HG02588 (cell line): ENCODE data around the gene ATP10A.
"Not testable (repeated sequence)": the region's sequence is repeated elsewhere in the genome, so short reads cannot be mapped to it uniquely, and the experiment has no call there.

Source experiments
- ATAC-seq: cut with Tn5 transposase; IDR thresholded peaks from one replicate; pipeline ENCODE4 v1.9.1; 2021; ENCODE audit warnings: mild to moderate bottlenecking, moderate library complexity; ENCODE audit not compliant: unreplicated experiment

ATP10A gene

GRCh38 chr15:25776071-25776746 is 86.9 kb downstream of the ATP10A start:
- no peak for ATAC-seq

- ATAC-seq = peak; percentile 67
Observed at GRCh38 chr15:25775317-25775912, 87.7 kb downstream of the ATP10A start.

GRCh38 chr15:25774871-25775270 is 88.3 kb downstream of the ATP10A start:
- ATAC-seq = no peak

GRCh38 chr15:25773248-25773647 is 89.9 kb downstream of the ATP10A start:
- ATAC-seq = no peak

GRCh38 chr15:25772500-25772899 is 90.6 kb downstream of the ATP10A start:
- no peak for ATAC-seq

GRCh38 chr15:25771736-25772135 is 91.4 kb downstream of the ATP10A start:
- not testable (repeated sequence) for ATAC-seq

GRCh38 chr15:25771338-25771706 is 91.8 kb downstream of the ATP10A start:
- ATAC-seq = no peak

- ATAC-seq = no peak
Observed at GRCh38 chr15:25770618-25771337, 92.3 kb downstream of the ATP10A start.

- ATAC-seq = no peak
Observed at GRCh38 chr15:25770031-25770430, 93.1 kb downstream of the ATP10A start.

GRCh38 chr15:25768271-25768670 is 94.9 kb downstream of the ATP10A start:
- no peak for ATAC-seq

GRCh38 chr15:25767356-25768151 is 95.6 kb downstream of the ATP10A start:
- no peak for ATAC-seq

- no peak for ATAC-seq
Observed at GRCh38 chr15:25766417-25766816, 96.7 kb downstream of the ATP10A start.

GRCh38 chr15:25764980-25765735 is 98.0 kb downstream of the ATP10A start:
- no peak for ATAC-seq

GRCh38 chr15:25763954-25764353 is 99.2 kb downstream of the ATP10A start:
- no peak for ATAC-seq

GRCh38 chr15:25763331-25763751 is 99.8 kb downstream of the ATP10A start:
- no peak for ATAC-seq

GRCh38 chr15:25761971-25762662 is 101.0 kb downstream of the ATP10A start:
- ATAC-seq = no peak

- ATAC-seq = no peak
Observed at GRCh38 chr15:25759421-25759820, 103.7 kb downstream of the ATP10A start.

- not testable (repeated sequence) for ATAC-seq
Observed at GRCh38 chr15:25758612-25759011, 104.5 kb downstream of the ATP10A start.

GRCh38 chr15:25743548-25744275 is 119.4 kb downstream of the ATP10A start:
- ATAC-seq = no peak
